ENCODE results near the gene FBXL19.
"Not testable (repeated sequence)": the region's sequence is repeated elsewhere in the genome, so short reads cannot be mapped to it uniquely, and the experiment has no call there.

The FBXL19 gene, protein sequence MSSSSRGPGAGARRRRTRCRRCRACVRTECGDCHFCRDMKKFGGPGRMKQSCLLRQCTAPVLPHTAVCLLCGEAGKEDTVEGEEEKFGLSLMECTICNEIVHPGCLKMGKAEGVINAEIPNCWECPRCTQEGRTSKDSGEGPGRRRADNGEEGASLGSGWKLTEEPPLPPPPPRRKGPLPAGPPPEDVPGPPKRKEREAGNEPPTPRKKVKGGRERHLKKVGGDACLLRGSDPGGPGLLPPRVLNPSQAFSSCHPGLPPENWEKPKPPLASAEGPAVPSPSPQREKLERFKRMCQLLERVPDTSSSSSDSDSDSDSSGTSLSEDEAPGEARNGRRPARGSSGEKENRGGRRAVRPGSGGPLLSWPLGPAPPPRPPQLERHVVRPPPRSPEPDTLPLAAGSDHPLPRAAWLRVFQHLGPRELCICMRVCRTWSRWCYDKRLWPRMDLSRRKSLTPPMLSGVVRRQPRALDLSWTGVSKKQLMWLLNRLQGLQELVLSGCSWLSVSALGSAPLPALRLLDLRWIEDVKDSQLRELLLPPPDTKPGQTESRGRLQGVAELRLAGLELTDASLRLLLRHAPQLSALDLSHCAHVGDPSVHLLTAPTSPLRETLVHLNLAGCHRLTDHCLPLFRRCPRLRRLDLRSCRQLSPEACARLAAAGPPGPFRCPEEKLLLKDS

DNA sequence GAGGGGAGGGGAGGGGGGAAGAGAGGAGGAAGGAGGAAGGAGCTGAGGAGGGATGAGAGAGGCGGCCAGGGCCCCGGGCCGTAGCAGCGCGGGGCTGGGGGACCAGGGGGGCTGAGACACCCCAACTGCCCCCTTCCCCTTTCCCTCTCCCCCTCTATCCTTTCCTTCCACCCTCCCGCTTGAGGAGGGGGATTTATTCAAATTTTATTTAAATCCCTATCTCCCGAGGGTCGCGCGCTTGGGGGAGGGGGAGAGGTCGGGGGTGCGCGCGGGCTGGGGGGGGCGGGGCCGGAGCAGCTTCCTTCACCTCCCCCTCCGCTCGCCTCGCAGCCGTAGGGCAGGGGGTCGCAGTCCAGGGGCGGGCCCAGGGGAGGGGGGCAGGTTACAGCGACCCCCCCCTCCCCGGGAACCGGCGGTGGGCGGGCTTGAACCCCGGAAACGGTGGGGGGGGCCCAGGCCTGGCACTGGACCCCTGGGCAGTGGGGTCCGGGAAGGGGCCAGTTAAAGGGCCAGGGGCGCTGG lies at the start of gene FBXL19:
TSS of gene FBXL19 (plus strand) at position 19 of the 522 bp plus-strand sequence. CDS start 2,183 bp downstream, outside the sequence.
- peak; percentile 45 for DNase-seq

DNA sequence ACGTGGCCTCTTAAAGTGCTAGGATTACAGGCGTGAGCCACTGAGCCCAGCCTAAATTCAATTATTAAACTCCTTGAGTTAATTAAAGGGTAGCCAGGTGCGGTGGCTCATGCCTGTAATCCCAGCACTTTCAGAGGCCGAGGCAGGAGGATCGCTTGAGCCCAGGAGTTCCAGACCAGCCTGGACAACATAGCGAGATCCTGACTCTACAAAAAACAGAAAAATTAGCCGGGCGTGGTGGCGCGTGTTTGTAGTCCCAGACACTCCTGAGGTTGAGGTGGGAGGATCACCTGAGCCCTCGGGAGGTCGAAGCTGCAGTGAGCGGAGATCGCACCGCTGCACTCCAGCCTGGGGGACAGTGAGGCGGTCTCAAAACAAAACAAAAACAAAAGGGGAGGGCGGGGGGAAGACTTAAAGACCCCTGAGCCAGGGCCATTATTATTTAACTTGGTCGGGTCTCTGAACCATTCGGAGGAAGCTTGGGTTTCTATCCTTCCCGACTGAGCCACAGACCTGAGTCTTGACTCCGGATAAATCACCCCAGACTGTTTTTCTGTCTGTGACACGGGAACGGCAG lies 49.0 kb upstream of the FBXL19 start:
- DNase-seq, result peak; percentile 35

GRCh38 chr16:30874821-30875717 lies 48.3 kb upstream of the FBXL19 start:
- peak; percentile 96 for DNase-seq

- peak; percentile 51 for DNase-seq
These were observed 47.2 kb upstream of the FBXL19 start for GRCh38 chr16:30875871-30876801.

- DNase-seq, result no peak
These were observed 46.5 kb upstream of the FBXL19 start for GRCh38 chr16:30876867-30877266.

- no peak for DNase-seq
These were observed 40.7 kb upstream of the FBXL19 start for GRCh38 chr16:30882429-30883310.

- no peak for DNase-seq
These were observed 38.6 kb upstream of the FBXL19 start for GRCh38 chr16:30884760-30885159.

DNA sequence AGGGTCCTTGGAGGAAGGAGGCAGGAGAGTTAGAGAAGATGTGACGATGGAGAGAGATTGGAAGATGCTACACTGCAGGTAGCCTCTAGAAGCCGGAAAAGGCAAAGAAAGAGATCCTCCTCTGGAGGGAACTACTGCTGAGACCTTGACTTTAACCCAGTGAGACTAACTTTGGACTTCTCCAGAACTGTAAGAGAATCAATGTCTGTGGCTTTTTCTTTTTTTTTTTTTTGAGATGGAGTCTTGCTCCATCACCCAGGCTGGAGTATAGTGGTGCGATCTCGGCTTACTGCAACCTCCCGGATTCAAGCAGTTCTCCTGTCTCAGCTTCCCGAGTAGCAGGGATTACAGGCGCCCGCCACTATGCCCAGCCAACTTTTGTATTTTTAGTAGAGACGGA lies 38.2 kb upstream of the FBXL19 start:
- DNase-seq, result no peak

DNA sequence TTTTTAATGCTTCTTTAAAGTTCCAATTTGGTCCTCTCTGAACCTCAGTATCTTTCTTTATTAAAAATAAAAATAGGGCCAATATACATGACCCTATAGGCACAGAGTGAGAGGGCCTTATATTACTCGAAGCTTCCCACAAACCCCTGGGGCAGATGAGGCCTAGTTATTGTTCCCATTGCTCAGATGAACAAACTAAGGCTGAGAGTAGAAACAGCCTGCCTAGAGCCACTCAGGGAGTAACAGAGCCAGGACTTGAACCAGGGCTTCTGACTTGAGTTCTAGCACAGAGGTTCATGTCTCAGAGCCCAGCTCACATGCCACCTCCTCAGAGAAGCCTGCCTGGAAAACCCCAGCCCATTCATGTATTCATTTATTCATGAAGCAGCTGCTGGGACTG lies 37.2 kb upstream of the FBXL19 start:
- no peak for DNase-seq

DNA sequence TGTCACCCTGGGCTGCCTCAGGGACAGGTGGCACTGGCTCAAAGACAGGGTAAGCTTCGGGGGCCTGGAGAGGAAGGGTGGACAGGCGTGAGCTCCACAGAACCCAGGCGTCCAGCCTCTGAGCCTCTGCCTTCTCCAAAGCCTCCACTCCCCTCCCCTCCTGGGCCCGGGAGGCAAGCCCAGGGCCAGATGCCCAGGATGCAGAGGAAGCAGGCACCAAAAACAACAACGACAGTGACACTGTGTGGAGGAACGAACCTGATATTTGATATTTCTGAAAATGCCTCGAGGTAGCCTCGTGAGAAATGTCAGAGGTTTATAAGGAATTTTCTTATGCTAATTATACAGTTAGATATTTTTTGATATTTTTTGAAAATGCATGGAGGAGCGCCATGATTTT lies 35.4 kb upstream of the FBXL19 start:
- no peak for DNase-seq

GRCh38 chr16:30888856-30889499 lies 34.4 kb upstream of the FBXL19 start:
- no peak for DNase-seq

DNA sequence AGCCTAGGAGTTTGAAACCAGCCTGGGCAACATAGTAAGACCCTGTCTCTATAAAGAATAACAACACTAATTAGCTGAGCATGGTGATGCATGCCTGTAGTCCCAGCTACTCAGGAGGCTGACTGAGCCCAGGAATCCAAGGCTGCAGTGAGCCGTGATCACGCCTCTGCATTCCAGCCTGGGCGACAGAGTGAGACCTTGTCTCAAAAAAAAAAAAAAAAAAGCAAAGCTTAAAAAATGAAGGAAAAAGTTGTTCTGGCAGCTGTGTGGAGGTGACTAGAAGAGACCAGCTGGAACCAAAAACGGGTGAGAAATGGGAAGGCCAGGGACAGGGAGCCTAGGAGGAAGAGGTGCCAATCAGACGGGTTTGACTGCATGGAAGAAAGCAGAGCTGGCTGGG lies 33.7 kb upstream of the FBXL19 start:
- DNase-seq, result no peak

DNA sequence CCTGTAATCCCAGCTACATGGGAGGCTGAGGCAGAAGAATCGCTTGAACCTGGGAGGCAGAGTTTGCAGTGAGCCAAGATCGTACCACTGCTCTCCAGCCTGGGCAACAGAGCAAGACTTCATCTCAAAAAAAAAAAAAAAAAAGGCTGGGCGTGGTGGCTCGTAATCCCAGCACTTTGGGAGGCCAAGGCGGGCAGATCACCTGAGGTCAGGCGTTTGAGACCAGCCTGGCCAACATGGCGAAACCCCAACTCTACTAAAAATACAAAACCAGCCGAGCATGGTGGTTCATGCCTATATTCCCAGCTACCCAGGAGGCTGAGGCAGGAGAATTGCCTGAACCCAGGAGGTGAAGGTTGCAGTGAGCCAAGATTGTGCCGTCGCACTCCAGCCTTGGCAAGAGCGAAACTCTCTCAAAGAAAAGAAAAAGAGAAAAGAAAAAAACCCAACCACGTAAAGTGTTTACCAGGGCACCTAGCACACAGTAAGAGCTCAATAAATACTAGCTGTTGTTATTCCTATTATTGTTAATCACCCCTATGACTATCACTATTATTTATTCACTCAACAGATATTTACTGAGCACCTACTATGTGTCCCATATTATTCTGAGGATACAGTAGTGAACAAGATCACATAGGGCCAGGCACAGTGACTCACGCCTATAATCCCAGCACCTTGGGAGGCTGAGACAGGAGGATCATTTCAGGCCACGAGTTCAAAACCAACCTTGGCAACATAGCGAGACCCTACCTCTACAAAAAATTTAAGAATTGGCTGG lies 32.1 kb upstream of the FBXL19 start:
- not testable (repeated sequence) for DNase-seq

DNA sequence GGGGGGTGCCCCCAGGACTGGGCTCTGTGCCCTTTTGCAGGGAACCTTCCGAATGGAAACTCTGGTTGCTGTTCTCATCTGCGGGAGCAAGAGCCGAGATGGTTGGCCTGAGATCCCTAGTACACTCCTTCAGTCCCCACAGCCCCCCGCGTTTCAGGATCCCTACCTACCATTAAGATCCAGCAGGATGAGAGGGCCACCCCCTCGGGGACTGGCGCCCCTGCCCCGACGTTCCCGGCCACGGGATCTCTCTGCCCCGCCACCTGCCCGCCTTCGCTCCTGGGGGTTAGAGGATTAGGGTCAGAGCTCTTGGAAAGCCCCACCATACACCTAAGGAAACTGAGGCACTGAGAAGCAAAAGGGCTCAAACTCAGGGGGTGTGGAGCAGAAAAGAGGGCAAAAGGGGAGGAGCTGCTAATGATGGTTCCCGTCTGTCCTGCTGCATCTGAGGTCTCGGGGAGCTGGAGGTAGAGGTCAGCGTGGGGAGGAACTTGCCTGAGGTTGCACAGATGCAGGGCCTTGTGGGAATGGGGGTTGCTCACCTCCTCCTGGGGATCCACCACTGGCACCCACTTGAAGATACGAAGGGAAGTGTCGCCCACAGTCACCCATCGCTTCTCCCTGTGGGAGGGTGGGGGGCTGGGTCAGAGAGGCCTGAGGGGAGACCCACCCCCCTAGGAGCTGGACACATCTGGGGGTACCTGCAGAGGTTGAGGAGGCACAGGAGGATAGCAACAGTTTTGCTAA lies 30.5 kb upstream of the FBXL19 start:
- no peak for DNase-seq

- DNase-seq, result no peak
These were observed 30.0 kb upstream of the FBXL19 start for GRCh38 chr16:30893417-30893743.

DNA sequence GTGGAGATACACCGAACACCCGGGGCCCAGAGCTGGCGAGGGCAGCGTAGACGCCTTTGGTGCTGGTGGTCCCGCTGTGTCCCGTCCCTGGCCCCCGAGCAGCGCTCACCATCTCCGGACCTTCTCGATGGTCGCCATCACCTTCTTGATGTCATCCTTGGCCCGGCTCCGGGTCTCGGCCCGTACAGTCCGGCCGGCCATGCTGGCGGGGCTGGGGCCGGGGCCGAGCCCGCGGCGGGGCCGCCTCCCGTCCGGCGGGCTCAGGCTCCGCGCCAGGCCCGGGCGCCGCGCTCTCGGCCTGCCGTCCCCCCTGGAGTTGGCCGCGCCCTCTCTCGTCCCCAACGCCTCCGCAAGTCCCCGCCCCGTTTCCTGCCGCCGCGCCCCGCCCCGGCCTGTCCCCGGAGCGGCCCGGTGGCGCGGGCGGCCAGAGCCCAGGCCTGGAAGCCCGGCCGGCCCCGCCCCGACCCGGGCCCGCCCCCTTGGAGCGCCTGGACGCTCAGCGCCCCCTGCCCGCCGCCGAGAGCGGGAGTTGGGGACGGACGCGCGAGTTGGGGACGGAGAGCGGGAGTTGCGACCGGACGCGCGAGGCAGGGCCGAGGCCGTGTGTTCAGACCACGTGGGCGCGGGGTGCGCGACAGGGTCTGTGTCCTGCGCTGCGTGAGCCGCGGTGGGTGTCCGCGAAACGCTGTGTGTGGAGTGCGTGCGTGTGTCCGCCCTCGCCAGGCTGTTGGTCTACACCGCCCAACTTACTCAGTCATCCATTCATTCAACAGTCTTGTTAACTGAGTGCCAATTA lies 29.4 kb upstream of the FBXL19 start, which contains the start of gene BCL7C:
TSS of gene BCL7C (minus strand) at position 334 of the 796 bp plus-strand sequence. CDS start at position 201, 133 bp downstream.
- DNase-seq, result peak; percentile 95
